ENCODE data around the gene PEA15. TPM values are rescaled to one million over a fixed set of nuclear protein-coding genes. Genes with fewer than 3 reads are reported as not detected.

PEA15 gene
- total RNA-seq, 1 experiment from 2014 or later = 153 TPM

GRCh38 chr1:160187407-160187806 lies 17.8 kb upstream of the PEA15 start:
- Mint-ChIP-seq H3K27me3 (ENCODE audit: unreplicated experiment) (peaks cover 44% of the 10 kb centered on the region), H3K9me3 (ENCODE audit: low read depth, unreplicated experiment) (no peaks in the 10 kb centered on the region), H3K4me3 (ENCODE audit: low read depth, unreplicated experiment) (no peak overlapping the region), H3K4me1 (ENCODE audit: low read depth, unreplicated experiment) (no peaks in the 10 kb centered on the region), H3K36me3 (ENCODE audit: insufficient read depth, unreplicated experiment) (no peaks in the 10 kb centered on the region), H3K27ac (ENCODE audit: unreplicated experiment) (no peak overlapping the region)
- no TSS peak for BruUV-seq (replicated peaks)
- intact Hi-C loops (cut with micrococcal nuclease; ENCODE audit: unreplicated experiment) = no loop called here
- DNase-seq = no peak
- no peak for TF ChIP-seq CTCF (IDR thresholded peaks at IDR 0.05; ENCODE audit: unreplicated experiment)
- CTCF ChIA-PET = no interaction called here

GRCh38 chr1:160188341-160188740 lies 16.8 kb upstream of the PEA15 start:
- no TSS peak for BruUV-seq (replicated peaks)
- CTCF ChIA-PET = no interaction called here
- H3K4me3 Mint-ChIP-seq (ENCODE audit: low read depth, unreplicated experiment) = no peak overlapping the region
- H3K9me3 Mint-ChIP-seq (ENCODE audit: low read depth, unreplicated experiment) = no peaks in the 10 kb centered on the region
- no peaks in the 10 kb centered on the region for H3K4me1 Mint-ChIP-seq (ENCODE audit: low read depth, unreplicated experiment)
- TF ChIP-seq CTCF (IDR thresholded peaks at IDR 0.05; ENCODE audit: unreplicated experiment) = no peak
- no peaks in the 10 kb centered on the region for H3K36me3 Mint-ChIP-seq (ENCODE audit: insufficient read depth, unreplicated experiment)
- peaks cover 43% of the 10 kb centered on the region for H3K27me3 Mint-ChIP-seq (ENCODE audit: unreplicated experiment)
- intact Hi-C loops (cut with micrococcal nuclease; ENCODE audit: unreplicated experiment) = no loop called here
- no peak overlapping the region for H3K27ac Mint-ChIP-seq (ENCODE audit: unreplicated experiment)
- no peak for DNase-seq

GRCh38 chr1:160189649-160190625 lies 15.2 kb upstream of the PEA15 start, which contains the start of gene CASQ1:
Gene CASQ1 (plus strand): TSS chr1:160190575. CDS start chr1:160190752, 177 bp downstream.
- CTCF ChIA-PET = interaction anchor here (1.1 to 1.4 kb wide), 5 partner anchors 12 to 186 kb away, joined by 4 to 5 read pairs (median 4); partner anchors contain the start of gene IGSF8
- TF ChIP-seq CTCF (IDR thresholded peaks at IDR 0.05; ENCODE audit: unreplicated experiment) = no peak
- Mint-ChIP-seq H3K36me3 (ENCODE audit: insufficient read depth, unreplicated experiment) (no peaks in the 10 kb centered on the region), H3K9me3 (ENCODE audit: low read depth, unreplicated experiment) (no peaks in the 10 kb centered on the region), H3K27me3 (ENCODE audit: unreplicated experiment) (peaks cover 43% of the 10 kb centered on the region), H3K27ac (ENCODE audit: unreplicated experiment) (no peak within 1 kb of the TSS), H3K4me3 (ENCODE audit: low read depth, unreplicated experiment) (no peak within 1 kb of the TSS), H3K4me1 (ENCODE audit: low read depth, unreplicated experiment) (no peaks in the 10 kb centered on the region)
- no TSS peak for BruUV-seq (replicated peaks)
- intact Hi-C loops (cut with micrococcal nuclease; ENCODE audit: unreplicated experiment) = no loop called here
- DNase-seq = no peak

GRCh38 chr1:160191756-160192155 lies 13.4 kb upstream of the PEA15 start:
- Mint-ChIP-seq H3K27me3 (ENCODE audit: unreplicated experiment) (peaks cover 32% of the 10 kb centered on the region), H3K4me1 (ENCODE audit: low read depth, unreplicated experiment) (no peaks in the 10 kb centered on the region), H3K27ac (ENCODE audit: unreplicated experiment) (no peak overlapping the region), H3K4me3 (ENCODE audit: low read depth, unreplicated experiment) (no peak overlapping the region), H3K9me3 (ENCODE audit: low read depth, unreplicated experiment) (no peaks in the 10 kb centered on the region), H3K36me3 (ENCODE audit: insufficient read depth, unreplicated experiment) (no peaks in the 10 kb centered on the region)
- intact Hi-C loops (cut with micrococcal nuclease; ENCODE audit: unreplicated experiment) = loop anchor here (2.0 kb wide), 1 partner anchor 185 kb away; no protein-coding TSS in a partner anchor
- TF ChIP-seq CTCF (IDR thresholded peaks at IDR 0.05; ENCODE audit: unreplicated experiment) = no peak
- CTCF ChIA-PET = interaction anchor here (2.1 to 3.3 kb wide), 3 partner anchors 28 to 100 kb away, joined by 46 to 92 read pairs (median 54); no protein-coding TSS in a partner anchor
- DNase-seq = no peak
- no TSS peak for BruUV-seq (replicated peaks)

Data from Calu3 (cell line).